Lung (tissue), 12 donors: ENCODE results near the gene MUC2. TPM values are rescaled to one million over a fixed set of nuclear protein-coding genes. Genes with fewer than 3 reads are reported as not detected.

Source experiments
- ATAC-seq: fragments of 200-7000 bp; cut with Tn5 transposase; one replicate; pipeline ENCODE4 v1.9.1; 2020; ENCODE audit warnings: moderate number of reproducible peaks; ENCODE audit not compliant: insufficient read depth, low FRiP score
- DNase-seq, 3 donors: peaks; one replicate each; pipeline ENCODE4 v3.0.0-alpha.2; 2013 to 2017
- H3K27ac ChIP-seq, 2 donors: one replicate each; pipeline ENCODE4 v1.5.1; 2013; ENCODE audit warnings: mild to moderate bottlenecking in 2 of 2, moderate library complexity in 2 of 2, control low read depth in 1 of 2, inconsistent platforms in 1 of 2, low read depth in 1 of 2, low read length in 1 of 2
- H3K27me3 ChIP-seq, 3 donors: one replicate each; pipeline ENCODE4 v1.5.1; 2013; ENCODE audit warnings: low read length in 2 of 3; ENCODE audit not compliant: control insufficient read depth in 3 of 3, insufficient read depth in 3 of 3
- H3K36me3 ChIP-seq, 4 donors: one replicate each; pipeline ENCODE4 v1.5.1; 2013; ENCODE audit warnings: low read length in 4 of 4, mild to moderate bottlenecking in 1 of 4, moderate library complexity in 1 of 4; ENCODE audit not compliant: control insufficient read depth in 4 of 4, insufficient read depth in 4 of 4
- H3K4me1 ChIP-seq, 5 donors: one replicate each; pipeline ENCODE4 v1.5.1; 2013; ENCODE audit warnings: low read length in 5 of 5, mild to moderate bottlenecking in 2 of 5, moderate library complexity in 1 of 5; ENCODE audit not compliant: control insufficient read depth in 5 of 5, insufficient read depth in 5 of 5
- H3K4me3 ChIP-seq: one replicate; pipeline ENCODE4 v1.5.1; 2013; ENCODE audit warnings: mild to moderate bottlenecking, control low read depth, moderate library complexity
- H3K9ac ChIP-seq, 2 donors: one replicate each; pipeline ENCODE4 v1.5.1; 2013; ENCODE audit warnings: low read length in 2 of 2, control low read depth in 1 of 2; ENCODE audit not compliant: insufficient read depth in 1 of 2
- H3K9me3 ChIP-seq, 4 donors: one replicate each; pipeline ENCODE4 v1.5.1; 2013; ENCODE audit warnings: low read length in 3 of 4, mild to moderate bottlenecking in 1 of 4, moderate library complexity in 1 of 4; ENCODE audit not compliant: control insufficient read depth in 4 of 4, insufficient read depth in 3 of 4
- CTCF ChIP-seq: IDR thresholded peaks from 2 replicates; pipeline ENCODE4 v1.5.1; 2012; ENCODE audit warnings: mild to moderate bottlenecking; ENCODE audit errors: control extremely low read depth, extremely low read depth
- WGBS, 2 donors: extraction: QIAGEN DNeasy Blood & Tissue Kit; methylation state at CpG; one replicate each; pipeline ENCODE4 v1.1.7; 2013; 5-methylcytosine and 5-hydroxymethylcytosine counted together
- polyA plus RNA-seq, 2 donors: library from polyadenylated mRNA; stranded (reverse); fragments of 200-250 nt; gene quantifications; one replicate each; pipeline ENCODE4 v1.2.1, GENCODE V29; 2013
- total RNA-seq, 2 donors: library from RNA; depleted of rRNA in 1 of 2; stranded (reverse); fragments of >200 nt in 1 of 2; gene quantifications; one replicate each; pipeline ENCODE4 v1.2.1, GENCODE V29; 2014 to 2021
- donor health status: control.
- donor health status: control.
- donor health status: Bipolar disorder and iron deficiency.
- donor health status: healthy.
- donor health status: DM: yes; HTN: yes; CAD: no.

MUC2 gene
- total and polyA plus RNA-seq, 4 donors = 0.03 to 0.43 (median 0.30) TPM

DNA sequence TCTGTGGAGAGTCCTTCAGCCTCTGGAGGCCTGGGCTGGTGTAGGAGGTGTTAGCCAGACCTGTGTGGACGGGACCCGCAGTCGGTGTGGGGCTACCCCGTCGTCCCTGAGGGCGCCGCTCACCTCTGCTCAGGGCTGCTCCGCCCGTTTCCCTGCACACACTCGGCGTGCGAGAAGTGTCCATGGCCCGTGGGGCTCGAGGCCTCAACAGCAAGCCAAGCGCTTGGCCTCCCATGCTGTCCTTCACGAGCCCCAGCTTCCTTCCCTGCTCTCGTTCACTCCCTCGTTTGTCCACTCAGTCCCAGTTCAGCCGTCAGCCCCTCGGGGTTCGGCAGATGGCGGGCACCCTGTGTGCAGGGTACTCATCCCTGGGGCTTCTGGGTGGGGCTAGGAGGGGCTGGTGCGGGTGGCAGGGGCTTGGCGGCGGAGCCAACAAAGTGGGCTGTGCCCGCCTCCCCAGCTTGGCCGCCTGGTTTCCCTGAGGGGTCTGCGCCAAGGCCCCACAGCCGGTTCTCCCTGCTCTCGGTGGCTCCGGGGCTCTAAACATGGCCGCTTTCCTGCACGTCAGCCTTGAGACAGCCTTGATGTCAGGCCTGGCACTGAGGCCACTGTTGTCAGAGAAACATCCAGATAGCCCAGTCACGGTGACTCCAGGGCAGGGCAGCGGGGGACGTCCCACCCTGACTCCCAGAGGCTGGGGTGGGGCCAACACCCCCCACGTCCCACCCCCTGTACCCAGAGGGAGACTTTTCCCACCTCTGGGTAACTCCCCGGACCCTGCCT is 41.5 kb upstream of the MUC2 start:
- peaks cover 0 to 6% (median 0%) of the 10 kb centered on the region in 3 donors for H3K27me3 ChIP-seq
- H3K9me3 ChIP-seq = peaks cover 0 to 1% (median 0%) of the 10 kb centered on the region in 4 donors
- no peaks in the 10 kb centered on the region for H3K4me1 ChIP-seq
- H3K27ac ChIP-seq = no peak overlapping the region
- no peak overlapping the region for H3K4me3 ChIP-seq
- no peaks in the 10 kb centered on the region for H3K36me3 ChIP-seq
- no peak overlapping the region for H3K9ac ChIP-seq
- TF ChIP-seq CTCF = no peak
- 75 to 87% methylated on average over 36 to 38 of the region's 38 CpGs for WGBS, 2 donors
- ATAC-seq (no peak), DNase-seq (no peak)

DNA sequence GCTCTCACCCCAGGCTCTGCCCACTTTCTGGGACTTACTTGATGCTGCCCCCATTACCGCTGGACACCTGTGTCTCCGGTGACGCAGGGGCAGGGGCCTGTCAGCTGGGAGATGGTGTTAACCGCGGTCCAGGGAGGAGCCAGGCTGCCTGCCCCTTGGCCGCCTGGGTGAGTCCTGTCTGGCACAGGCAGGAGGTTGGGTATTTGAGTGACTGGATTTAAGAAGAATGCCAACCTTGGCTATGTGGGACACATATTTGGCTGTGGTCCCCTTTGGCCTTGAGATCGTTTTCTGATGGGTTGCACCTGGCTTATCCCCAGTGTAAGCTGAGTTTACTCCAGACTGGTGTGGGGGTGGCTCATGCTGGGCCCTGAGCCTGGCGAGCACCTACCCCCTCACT is 40.7 kb upstream of the MUC2 start:
- WGBS, 2 donors = 84 to 92% methylated on average over 8 of the region's 8 CpGs
- ATAC-seq (no peak), DNase-seq (no peak)
- peaks cover 0 to 6% (median 0%) of the 10 kb centered on the region in 3 donors for H3K27me3 ChIP-seq
- H3K36me3 ChIP-seq = no peaks in the 10 kb centered on the region
- TF ChIP-seq CTCF = no peak
- H3K4me1 ChIP-seq = no peaks in the 10 kb centered on the region
- peaks cover 0 to 2% (median 0%) of the 10 kb centered on the region in 4 donors for H3K9me3 ChIP-seq
- H3K4me3 ChIP-seq = no peak overlapping the region
- H3K9ac ChIP-seq = no peak overlapping the region
- H3K27ac ChIP-seq = no peak overlapping the region

- H3K4me3 ChIP-seq = no peak overlapping the region
- H3K27me3 ChIP-seq = peaks cover 0 to 6% (median 0%) of the 10 kb centered on the region in 3 donors
- no peak for TF ChIP-seq CTCF
- WGBS, 2 donors = 72 to 85% methylated on average over 32 to 39 of the region's 39 CpGs
- H3K36me3 ChIP-seq = no peaks in the 10 kb centered on the region
- no peak overlapping the region for H3K27ac ChIP-seq
- H3K4me1 ChIP-seq = no peaks in the 10 kb centered on the region
- H3K9me3 ChIP-seq = peaks cover 0 to 2% (median 0%) of the 10 kb centered on the region in 4 donors
- DNase-seq (no peak), ATAC-seq (no peak)
- H3K9ac ChIP-seq = no peak overlapping the region
Measured at GRCh38 chr11:1034456-1035295, 40.0 kb upstream of the MUC2 start.
